CD14-positive monocyte (primary cell): Measurements from ENCODE around the gene POU2F1. TPM values are rescaled to one million over a fixed set of nuclear protein-coding genes. Genes with fewer than 3 reads are reported as not detected.

Source experiments
- DNase-seq, 3 donors: peaks; one replicate each; pipeline ENCODE4 v3.0.0-alpha.2; 2011 to 2022
- H2AFZ ChIP-seq: 2 replicates; pipeline ENCODE4 v1.6.0; 2012; ENCODE audit warnings: mild to moderate bottlenecking, low read depth, low read length, inconsistent platforms; ENCODE audit not compliant: insufficient read depth, poor library complexity, severe bottlenecking
- H3K27ac ChIP-seq, 2 donors: 1 replicate in 1 of 2; 2 replicates in 1 of 2; pipeline ENCODE4 v1.5.1; 2012 to 2013; ENCODE audit warnings: low read length in 2 of 2, control low read depth in 1 of 2, inconsistent platforms in 1 of 2, low read depth in 1 of 2, mild to moderate bottlenecking in 1 of 2
- H3K27me3 ChIP-seq, 2 donors: one replicate each; pipeline versions ENCODE4 v1.6.0 to v1.6.1; 2011 to 2013; ENCODE audit warnings: low read length in 2 of 2; ENCODE audit not compliant: control insufficient read depth in 2 of 2, insufficient read depth in 2 of 2
- H3K36me3 ChIP-seq, 2 donors: replicated peaks in 1 of 2; 1 replicate in 1 of 2; 2 replicates in 1 of 2; pipeline versions ENCODE4 v1.5.1 to v1.6.1; 2012 to 2013; ENCODE audit warnings: low read length in 2 of 2, control low read depth in 1 of 2, inconsistent platforms in 1 of 2, mild to moderate bottlenecking in 1 of 2; ENCODE audit not compliant: insufficient read depth in 2 of 2, control insufficient read depth in 1 of 2
- H3K4me1 ChIP-seq, 2 donors: 1 replicate in 1 of 2; 2 replicates in 1 of 2; pipeline versions ENCODE4 v1.5.1 to v1.6.1; 2012 to 2013; ENCODE audit warnings: low read length in 2 of 2, control low read depth in 1 of 2, inconsistent platforms in 1 of 2, mild to moderate bottlenecking in 1 of 2, moderate library complexity in 1 of 2; ENCODE audit not compliant: insufficient read depth in 2 of 2, control insufficient read depth in 1 of 2
- H3K4me2 ChIP-seq: replicated peaks from 2 replicates; pipeline ENCODE3; 2012; ENCODE audit warnings: low read length, moderate library complexity, mild to moderate bottlenecking; ENCODE audit not compliant: poor library complexity, severe bottlenecking; ENCODE audit errors: extremely low read depth
- H3K4me3 ChIP-seq, 3 experiments: fragments of 200-600 bp in 1 of 3; sonication (generic) in 1 of 3; replicated peaks in 1 of 3; 1 replicate in 2 of 3; 2 replicates in 1 of 3; pipeline ENCODE4 v1.5.1; 2011 to 2013; ENCODE audit warnings: low read length in 3 of 3, mild to moderate bottlenecking in 3 of 3, control low read depth in 2 of 3, low read depth in 2 of 3, inconsistent platforms in 1 of 3, moderate library complexity in 1 of 3
- H3K79me2 ChIP-seq: 2 replicates; pipeline ENCODE4 v1.6.0; 2012; ENCODE audit warnings: mild to moderate bottlenecking, control low read depth, inconsistent platforms, low read length, moderate library complexity; ENCODE audit not compliant: insufficient read depth
- H3K9ac ChIP-seq: 2 replicates; pipeline ENCODE4 v1.6.0; 2017; ENCODE audit warnings: low read length, mild to moderate bottlenecking; ENCODE audit not compliant: insufficient read depth, poor library complexity, severe bottlenecking
- H3K9me3 ChIP-seq, 2 donors: replicated peaks in 1 of 2; 1 replicate in 1 of 2; 2 replicates in 1 of 2; pipeline versions ENCODE4 v1.5.1 to v1.6.1; 2012 to 2013; ENCODE audit warnings: low read length in 2 of 2, control low read depth in 1 of 2; ENCODE audit not compliant: control insufficient read depth in 1 of 2, insufficient read depth in 1 of 2
- H4K20me1 ChIP-seq: 2 replicates; pipeline ENCODE4 v1.6.0; 2012; ENCODE audit warnings: mild to moderate bottlenecking, low read length, control low read depth, moderate library complexity; ENCODE audit not compliant: insufficient read depth
- H3K27ac Mint-ChIP-seq, 7 donors: one replicate each; pipeline ENCODE4 v1.8.0; 2020; ENCODE audit warnings: mild to moderate bottlenecking in 7 of 7, mixed read lengths in 7 of 7, moderate library complexity in 6 of 7, inconsistent platforms in 2 of 7
- H3K27me3 Mint-ChIP-seq, 3 donors: one replicate each; pipeline ENCODE4 v1.8.0; 2021 to 2022; ENCODE audit warnings: low read depth in 3 of 3, mild to moderate bottlenecking in 3 of 3, mixed read lengths in 3 of 3, moderate library complexity in 3 of 3, inconsistent platforms in 1 of 3
- H3K36me3 Mint-ChIP-seq, 2 donors: one replicate each; pipeline ENCODE4 v1.8.0; 2020; ENCODE audit warnings: mixed read lengths in 2 of 2, inconsistent platforms in 1 of 2, mild to moderate bottlenecking in 1 of 2
- H3K4me1 Mint-ChIP-seq: one replicate; pipeline ENCODE4 v1.8.0; 2020; ENCODE audit warnings: mild to moderate bottlenecking, mixed read lengths
- H3K4me3 Mint-ChIP-seq, 2 donors: one replicate each; pipeline ENCODE4 v1.8.0; 2020; ENCODE audit warnings: mild to moderate bottlenecking in 2 of 2, mixed read lengths in 2 of 2, moderate library complexity in 1 of 2
- H3K9me3 Mint-ChIP-seq, 7 donors: one replicate each; pipeline ENCODE4 v1.8.0; 2020 to 2022; ENCODE audit warnings: mixed read lengths in 7 of 7, mild to moderate bottlenecking in 6 of 7, moderate library complexity in 6 of 7, inconsistent platforms in 2 of 7
- WGBS: methylation state at CpG from one replicate; pipeline ENCODE4 v1.1.5; 2013; ENCODE audit warnings: missing lambda C conversion rate; ENCODE audit not compliant: insufficient coverage; 5-methylcytosine and 5-hydroxymethylcytosine counted together
- intact Hi-C, 2 donors: fragments of 100-400 bp; cut with micrococcal nuclease; formaldehyde crosslinking; loops; one replicate each; pipeline versions ENCODE4 v1.15.0 to v1.15.1; 2023
- polyA plus RNA-seq, 3 donors: library from polyadenylated mRNA; depleted of rRNA in 1 of 3; unstranded in 2 of 3; stranded (reverse) in 1 of 3; fragments of 300-500 nt in 2 of 3; fragments of >200 nt in 1 of 3; fragmentation: Illumina TruSeq in 2 of 3; gene quantifications; 1 replicate in 2 of 3; 2 replicates in 1 of 3; pipeline ENCODE4 v1.2.3, GENCODE V29; 2012 to 2021
- TF ChIP-seq, protein P1 (sequence below): fragments of 200-600 bp; IDR thresholded peaks from one replicate; pipeline ENCODE4 v1.8.0; 2022; ENCODE audit warnings: antibody characterized with exemption, mild to moderate bottlenecking

POU2F1 gene
- polyA plus RNA-seq, 3 donors = 2.3 to 4.2 (median 3.9) TPM

- Histone ChIP-seq H2AFZ (no peak overlapping the region), H3K27ac (no peak overlapping the region), H3K9me3 (no peaks in the 10 kb centered on the region), H3K27me3 (no peaks in the 10 kb centered on the region), H4K20me1 (no peaks in the 10 kb centered on the region), H3K4me3 (no peak overlapping the region), H3K36me3 (no peaks in the 10 kb centered on the region), H3K4me2 (no peak overlapping the region), H3K79me2 (peaks cover 34% of the 10 kb centered on the region), H3K4me1 (peaks cover 5 to 8% of the 10 kb centered on the region in 2 donors), H3K9ac (no peak overlapping the region)
- Mint-ChIP-seq H3K9me3 (peaks cover 0 to 3% (median 0%) of the 10 kb centered on the region in 7 donors), H3K27ac (peak overlapping the region in 1 of 7 donors; percentile 62), H3K36me3 (peaks cover 0 to 3% of the 10 kb centered on the region in 2 donors), H3K4me1 (peaks cover 43% of the 10 kb centered on the region), H3K4me3 (no peak overlapping the region), H3K27me3 (no peaks in the 10 kb centered on the region)
- DNase-seq = no peak
- intact Hi-C loops = no loop called here
- TF ChIP-seq, protein P1, sequence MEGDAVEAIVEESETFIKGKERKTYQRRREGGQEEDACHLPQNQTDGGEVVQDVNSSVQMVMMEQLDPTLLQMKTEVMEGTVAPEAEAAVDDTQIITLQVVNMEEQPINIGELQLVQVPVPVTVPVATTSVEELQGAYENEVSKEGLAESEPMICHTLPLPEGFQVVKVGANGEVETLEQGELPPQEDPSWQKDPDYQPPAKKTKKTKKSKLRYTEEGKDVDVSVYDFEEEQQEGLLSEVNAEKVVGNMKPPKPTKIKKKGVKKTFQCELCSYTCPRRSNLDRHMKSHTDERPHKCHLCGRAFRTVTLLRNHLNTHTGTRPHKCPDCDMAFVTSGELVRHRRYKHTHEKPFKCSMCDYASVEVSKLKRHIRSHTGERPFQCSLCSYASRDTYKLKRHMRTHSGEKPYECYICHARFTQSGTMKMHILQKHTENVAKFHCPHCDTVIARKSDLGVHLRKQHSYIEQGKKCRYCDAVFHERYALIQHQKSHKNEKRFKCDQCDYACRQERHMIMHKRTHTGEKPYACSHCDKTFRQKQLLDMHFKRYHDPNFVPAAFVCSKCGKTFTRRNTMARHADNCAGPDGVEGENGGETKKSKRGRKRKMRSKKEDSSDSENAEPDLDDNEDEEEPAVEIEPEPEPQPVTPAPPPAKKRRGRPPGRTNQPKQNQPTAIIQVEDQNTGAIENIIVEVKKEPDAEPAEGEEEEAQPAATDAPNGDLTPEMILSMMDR = no peak
- WGBS = no CpG with 5 or more reads among the region's 2 CpGs
These were observed 85.1 kb downstream of the POU2F1 start for GRCh38 chr1:167305706-167306277.

DNA sequence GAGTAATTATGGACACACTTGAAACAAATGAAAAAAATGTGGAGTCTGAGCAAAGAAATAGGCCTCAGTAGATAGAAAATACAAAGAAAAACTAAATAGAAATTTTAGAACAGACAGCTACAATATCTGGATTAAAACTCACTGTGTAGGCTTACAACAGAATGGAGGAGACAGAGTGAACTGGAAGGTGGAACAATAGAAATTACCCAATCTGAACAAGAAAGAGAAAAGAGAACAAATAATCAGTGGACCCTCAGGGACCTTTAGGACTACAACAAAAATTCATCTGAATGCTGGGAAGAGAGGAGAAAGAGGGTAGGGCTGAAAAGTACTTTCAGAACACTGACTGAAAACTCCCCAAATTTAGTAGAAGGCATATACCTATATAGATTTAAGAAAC is 90.0 kb downstream of the POU2F1 start:
- H3K9ac ChIP-seq = no peak overlapping the region
- H2AFZ ChIP-seq = no peak overlapping the region
- H4K20me1 ChIP-seq = no peaks in the 10 kb centered on the region
- intact Hi-C loops = no loop called here
- no peak overlapping the region for H3K4me2 ChIP-seq
- peaks cover 18% of the 10 kb centered on the region for H3K79me2 ChIP-seq
- peaks cover 35% of the 10 kb centered on the region for H3K4me1 Mint-ChIP-seq
- TF ChIP-seq, protein P1 = no peak
- H3K27ac Mint-ChIP-seq = no peak overlapping the region
- H3K36me3 Mint-ChIP-seq = peaks cover 3 to 4% of the 10 kb centered on the region in 2 donors
- H3K4me3 ChIP-seq = no peak overlapping the region
- H3K27me3 Mint-ChIP-seq = peaks cover 0 to 4% (median 0%) of the 10 kb centered on the region in 3 donors
- no peak for DNase-seq
- H3K27ac ChIP-seq = no peak overlapping the region
- no peak overlapping the region for H3K4me3 Mint-ChIP-seq
- H3K9me3 ChIP-seq = no peaks in the 10 kb centered on the region
- H3K36me3 ChIP-seq = no peaks in the 10 kb centered on the region
- peaks cover 0 to 14% (median 3%) of the 10 kb centered on the region in 7 donors for H3K9me3 Mint-ChIP-seq
- no peaks in the 10 kb centered on the region for H3K27me3 ChIP-seq
- H3K4me1 ChIP-seq = peaks cover 4 to 8% of the 10 kb centered on the region in 2 donors
